Measurements from ENCODE around the gene AP2B1. TPM values are rescaled to one million over a fixed set of nuclear protein-coding genes. Genes with fewer than 3 reads are reported as not detected.

Gene AP2B1
- total RNA-seq, 1 donor from 2014 or later: 152 TPM

GRCh38 chr17:35763767-35764122 lies 176.6 kb downstream of the AP2B1 start:
- no peak for DNase-seq (ENCODE audit: low read depth)
- Histone ChIP-seq H3K27me3 (ENCODE audit: control insufficient read depth, insufficient read depth, low read length) (peaks cover 7% of the 10 kb centered on the region), H3K36me3 (ENCODE audit: control insufficient read depth, insufficient read depth, low read length) (no peaks in the 10 kb centered on the region), H3K4me3 (ENCODE audit: low read depth, low read length) (peak overlapping the region; percentile 12)
- no peak for TF ChIP-seq CTCF (IDR thresholded peaks at IDR 0.05; ENCODE audit: insufficient read depth, low read length, poor library complexity, severe bottlenecking)

DNA sequence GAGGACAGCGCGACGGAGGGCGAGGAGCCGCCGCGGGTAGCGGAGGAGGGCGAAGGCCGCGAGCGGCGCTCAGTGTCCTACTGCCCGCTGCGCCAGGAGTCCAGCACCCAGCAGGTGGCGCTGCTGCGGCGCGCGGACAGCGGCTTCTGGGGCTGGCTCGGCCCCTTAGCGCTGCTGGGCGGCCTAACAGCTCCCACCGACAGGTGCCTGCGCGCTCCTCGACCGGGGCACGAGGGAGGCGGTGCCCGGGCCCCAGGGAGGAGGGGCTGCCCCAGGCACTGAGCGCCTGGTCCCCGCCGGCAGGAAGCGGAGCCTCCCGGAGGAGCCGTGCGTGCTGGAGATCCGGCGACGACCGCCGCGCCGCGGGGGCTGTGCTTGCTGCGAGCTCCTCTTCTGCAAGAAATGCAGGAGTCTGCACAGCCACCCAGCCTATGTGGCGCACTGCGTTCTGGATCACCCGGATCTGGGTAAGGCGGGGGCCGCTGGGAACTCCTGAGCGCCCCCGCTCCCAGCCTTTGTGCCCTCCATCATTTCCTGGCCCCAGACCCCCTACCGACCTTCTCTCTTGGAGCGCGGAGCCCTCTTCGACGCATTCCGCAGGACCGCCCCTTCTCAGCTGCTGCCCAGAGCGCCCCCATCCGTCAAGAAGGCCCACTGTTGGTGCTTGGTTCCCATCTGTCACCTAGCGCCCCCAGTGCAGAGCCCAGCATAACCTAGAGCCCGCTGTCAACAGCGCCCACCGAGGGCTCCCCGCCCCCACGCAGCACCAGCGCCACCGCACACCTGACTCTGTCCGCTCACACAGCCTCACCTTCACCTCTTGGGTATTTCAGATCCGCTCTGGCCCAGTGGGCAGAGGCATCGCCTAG lies 177.2 kb downstream of the AP2B1 start:
- Histone ChIP-seq H3K36me3 (ENCODE audit: control insufficient read depth, insufficient read depth, low read length) (no peaks in the 10 kb centered on the region), H3K27me3 (ENCODE audit: control insufficient read depth, insufficient read depth, low read length) (peaks cover 6% of the 10 kb centered on the region), H3K4me3 (ENCODE audit: low read depth, low read length) (peak overlapping the region; percentile 36)
- peak; percentile 65 for DNase-seq (ENCODE audit: low read depth)
- peak; percentile 80 for TF ChIP-seq CTCF (IDR thresholded peaks at IDR 0.05; ENCODE audit: insufficient read depth, low read length, poor library complexity, severe bottlenecking)

- DNase-seq (ENCODE audit: low read depth): no peak
- Histone ChIP-seq H3K27me3 (ENCODE audit: control insufficient read depth, insufficient read depth, low read length) (peaks cover 2% of the 10 kb centered on the region), H3K4me3 (ENCODE audit: low read depth, low read length) (no peak overlapping the region), H3K36me3 (ENCODE audit: control insufficient read depth, insufficient read depth, low read length) (no peaks in the 10 kb centered on the region)
- no peak for TF ChIP-seq CTCF (IDR thresholded peaks at IDR 0.05; ENCODE audit: insufficient read depth, low read length, poor library complexity, severe bottlenecking)
Observed at GRCh38 chr17:35765086-35765710, 178.1 kb downstream of the AP2B1 start.

GRCh38 chr17:35765756-35766488 lies 178.8 kb downstream of the AP2B1 start:
- H3K36me3 ChIP-seq (ENCODE audit: control insufficient read depth, insufficient read depth, low read length): no peaks in the 10 kb centered on the region
- DNase-seq (ENCODE audit: low read depth): no peak
- no peak for TF ChIP-seq CTCF (IDR thresholded peaks at IDR 0.05; ENCODE audit: insufficient read depth, low read length, poor library complexity, severe bottlenecking)
- H3K27me3 ChIP-seq (ENCODE audit: control insufficient read depth, insufficient read depth, low read length): peaks cover 4% of the 10 kb centered on the region
- H3K4me3 ChIP-seq (ENCODE audit: low read depth, low read length): no peak overlapping the region

- Histone ChIP-seq H3K27me3 (ENCODE audit: control insufficient read depth, insufficient read depth, low read length) (peaks cover 4% of the 10 kb centered on the region), H3K4me3 (ENCODE audit: low read depth, low read length) (no peak overlapping the region), H3K36me3 (ENCODE audit: control insufficient read depth, insufficient read depth, low read length) (no peaks in the 10 kb centered on the region)
- no peak for TF ChIP-seq CTCF (IDR thresholded peaks at IDR 0.05; ENCODE audit: insufficient read depth, low read length, poor library complexity, severe bottlenecking)
- no peak for DNase-seq (ENCODE audit: low read depth)
Observed at GRCh38 chr17:35766489-35766877, 179.4 kb downstream of the AP2B1 start.
